Epithelial cell of proximal tubule (primary cell): ENCODE data around the gene USP53. TPM values are rescaled to one million over a fixed set of nuclear protein-coding genes. Genes with fewer than 3 reads are reported as not detected.

ENCODE experiments used
- DNase-seq: peaks from one replicate; pipeline ENCODE4 v3.0.0-alpha.2; 2011; ENCODE audit warnings: low read depth
- H3K4me3 ChIP-seq: 2 replicates; pipeline ENCODE4 v1.5.1; 2011; ENCODE audit warnings: low read depth, mild to moderate bottlenecking, low read length
- total RNA-seq: library from RNA; depleted of rRNA; stranded (reverse); fragments of >200 nt; gene quantifications from 2 replicates; pipeline ENCODE4 v1.2.3, GENCODE V29; 2015
- TF ChIP-seq, protein P1 (sequence below): conservative IDR thresholded peaks from 2 replicates; pipeline ENCODE4 v1.5.1; 2012; ENCODE audit warnings: low read depth, mild to moderate bottlenecking, low read length

Gene USP53
- total RNA-seq, 1 donor from 2014 or later, result 48.9 TPM

- TF ChIP-seq, protein P1, sequence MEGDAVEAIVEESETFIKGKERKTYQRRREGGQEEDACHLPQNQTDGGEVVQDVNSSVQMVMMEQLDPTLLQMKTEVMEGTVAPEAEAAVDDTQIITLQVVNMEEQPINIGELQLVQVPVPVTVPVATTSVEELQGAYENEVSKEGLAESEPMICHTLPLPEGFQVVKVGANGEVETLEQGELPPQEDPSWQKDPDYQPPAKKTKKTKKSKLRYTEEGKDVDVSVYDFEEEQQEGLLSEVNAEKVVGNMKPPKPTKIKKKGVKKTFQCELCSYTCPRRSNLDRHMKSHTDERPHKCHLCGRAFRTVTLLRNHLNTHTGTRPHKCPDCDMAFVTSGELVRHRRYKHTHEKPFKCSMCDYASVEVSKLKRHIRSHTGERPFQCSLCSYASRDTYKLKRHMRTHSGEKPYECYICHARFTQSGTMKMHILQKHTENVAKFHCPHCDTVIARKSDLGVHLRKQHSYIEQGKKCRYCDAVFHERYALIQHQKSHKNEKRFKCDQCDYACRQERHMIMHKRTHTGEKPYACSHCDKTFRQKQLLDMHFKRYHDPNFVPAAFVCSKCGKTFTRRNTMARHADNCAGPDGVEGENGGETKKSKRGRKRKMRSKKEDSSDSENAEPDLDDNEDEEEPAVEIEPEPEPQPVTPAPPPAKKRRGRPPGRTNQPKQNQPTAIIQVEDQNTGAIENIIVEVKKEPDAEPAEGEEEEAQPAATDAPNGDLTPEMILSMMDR, result no peak
- no peak for DNase-seq
- no peak overlapping the region for H3K4me3 ChIP-seq
Observed at GRCh38 chr4:119313237-119313636, 100.7 kb downstream of the USP53 start.

DNA sequence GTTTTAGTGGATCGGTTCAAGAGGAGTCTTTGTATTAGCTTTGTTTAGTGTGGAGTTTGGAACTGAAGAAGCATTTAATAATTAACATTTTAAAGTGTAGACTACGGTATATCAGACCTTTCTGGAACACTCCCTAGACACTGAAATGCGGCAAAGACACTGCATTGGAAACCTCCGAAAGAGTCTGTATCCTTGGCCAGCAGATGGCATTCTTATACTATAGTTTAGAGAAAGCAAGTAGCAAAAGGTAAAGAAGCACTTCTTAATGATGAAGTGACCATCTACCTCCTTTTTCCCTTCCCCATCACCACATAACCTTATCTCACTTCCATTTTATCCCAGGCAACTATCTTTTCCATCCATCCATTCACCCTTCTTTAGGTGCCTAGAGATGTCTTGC lies 101.8 kb downstream of the USP53 start:
- no peak for DNase-seq
- no peak overlapping the region for H3K4me3 ChIP-seq
- TF ChIP-seq, protein P1, result peak; percentile 76

GRCh38 chr4:119315036-119315435 lies 102.5 kb downstream of the USP53 start:
- DNase-seq, result no peak
- TF ChIP-seq, protein P1, result no peak
- H3K4me3 ChIP-seq, result no peak overlapping the region

GRCh38 chr4:119317990-119318389 lies 105.5 kb downstream of the USP53 start:
- H3K4me3 ChIP-seq, result no peak overlapping the region
- TF ChIP-seq, protein P1, result no peak
- no peak for DNase-seq

GRCh38 chr4:119321921-119322687 lies 109.6 kb downstream of the USP53 start, which contains the start of gene FABP2:
FABP2 (minus strand) TSS chr4:119322138; CDS start chr4:119322102, 36 bp downstream.
- H3K4me3 ChIP-seq, result no peak within 1 kb of the TSS
- DNase-seq, result no peak
- TF ChIP-seq, protein P1, result no peak

GRCh38 chr4:119328695-119329094 lies 116.2 kb downstream of the USP53 start:
- H3K4me3 ChIP-seq, result no peak overlapping the region
- TF ChIP-seq, protein P1, result no peak
- DNase-seq, result no peak
